Right renal cortex interstitium (tissue), 3 donors: ENCODE measurements around the gene ADAMTS13. TPM values are rescaled to one million over a fixed set of nuclear protein-coding genes. Genes with fewer than 3 reads are reported as not detected.

Source experiments
- DNase-seq, 3 donors: peaks; one replicate each; pipeline ENCODE4 v3.0.0-alpha.2; 2013; ENCODE audit warnings: low read depth in 3 of 3, low spot score in 2 of 3
- polyA plus RNA-seq, 3 donors: library from polyadenylated mRNA; unstranded; fragments of 120-200 nt; gene quantifications; one replicate each; pipeline ENCODE4 v1.2.1, GENCODE V29; 2013; ENCODE audit not compliant: insufficient read length in 3 of 3

ADAMTS13 gene
- polyA plus RNA-seq, 3 donors = 5.9 to 7.2 (median 6.3) TPM

DNA sequence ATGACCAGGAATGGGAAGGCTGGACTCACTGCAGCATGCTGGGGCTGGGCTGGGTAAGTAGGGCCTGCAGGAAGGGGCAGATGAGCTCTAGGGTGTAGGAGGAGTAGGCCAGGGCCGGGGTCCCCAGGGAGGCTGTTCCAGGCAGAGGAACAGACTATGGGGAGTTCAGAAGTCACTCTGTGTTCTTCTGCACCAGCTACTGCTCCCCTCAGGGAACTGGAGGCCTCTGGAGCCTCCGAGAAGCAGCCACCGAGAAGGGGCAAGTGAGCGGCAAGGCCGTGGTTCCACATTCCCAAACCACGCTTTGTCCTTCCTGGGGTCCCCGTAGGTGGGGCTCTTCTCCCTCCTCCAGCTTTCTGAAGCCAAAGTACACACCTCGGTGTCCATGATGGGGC, 65.2 kb downstream of the ADAMTS13 start:
- no peak for DNase-seq

- DNase-seq = no peak
Measured at GRCh38 chr9:133488686-133489252, 66.6 kb downstream of the ADAMTS13 start.

DNA sequence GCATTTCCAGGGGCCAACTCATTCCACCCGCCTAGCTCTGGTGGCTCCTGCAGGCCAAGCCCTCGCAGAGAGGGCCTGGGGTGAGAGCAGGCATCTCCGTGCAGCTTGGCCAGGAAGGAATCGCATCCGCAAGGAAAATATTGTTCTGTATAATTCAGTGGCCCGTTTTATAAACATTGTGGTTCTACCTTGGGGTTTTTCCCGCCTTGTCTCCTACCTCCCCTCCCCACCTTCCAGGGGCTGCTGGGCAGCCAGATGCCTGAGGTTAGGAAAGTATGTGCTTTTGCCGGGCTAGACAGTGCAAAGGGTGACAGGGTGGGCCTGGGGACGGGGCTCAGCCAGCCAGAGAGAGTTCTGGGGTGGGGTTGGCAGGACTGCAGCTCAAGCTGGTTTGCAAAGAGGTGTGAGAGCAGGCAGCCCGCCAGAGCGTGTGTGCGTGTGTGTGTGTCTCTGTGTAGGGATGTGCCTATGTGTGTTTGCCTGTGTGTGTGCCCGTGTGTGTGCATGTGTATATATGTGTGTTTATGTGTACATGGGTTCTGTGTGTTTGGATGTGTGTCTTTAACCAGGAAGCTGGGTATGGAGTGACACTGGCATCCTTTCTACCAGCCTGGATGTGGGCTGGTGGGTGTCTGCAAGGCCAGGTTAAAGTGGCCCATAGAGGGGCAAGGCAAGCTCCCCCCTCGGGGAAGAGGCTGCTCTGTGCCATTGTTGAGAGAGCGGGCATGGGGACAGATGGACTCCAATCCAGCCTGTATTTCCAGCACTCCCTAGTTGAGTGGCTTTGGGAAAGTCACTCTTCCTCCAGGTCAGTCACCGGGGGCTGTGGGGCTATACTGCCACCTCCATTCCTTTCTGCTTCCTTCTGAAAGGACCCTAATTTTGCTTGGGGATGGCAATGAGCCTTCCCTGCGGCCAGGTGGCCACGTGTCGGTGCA, 67.4 kb downstream of the ADAMTS13 start:
- no peak for DNase-seq

DNA sequence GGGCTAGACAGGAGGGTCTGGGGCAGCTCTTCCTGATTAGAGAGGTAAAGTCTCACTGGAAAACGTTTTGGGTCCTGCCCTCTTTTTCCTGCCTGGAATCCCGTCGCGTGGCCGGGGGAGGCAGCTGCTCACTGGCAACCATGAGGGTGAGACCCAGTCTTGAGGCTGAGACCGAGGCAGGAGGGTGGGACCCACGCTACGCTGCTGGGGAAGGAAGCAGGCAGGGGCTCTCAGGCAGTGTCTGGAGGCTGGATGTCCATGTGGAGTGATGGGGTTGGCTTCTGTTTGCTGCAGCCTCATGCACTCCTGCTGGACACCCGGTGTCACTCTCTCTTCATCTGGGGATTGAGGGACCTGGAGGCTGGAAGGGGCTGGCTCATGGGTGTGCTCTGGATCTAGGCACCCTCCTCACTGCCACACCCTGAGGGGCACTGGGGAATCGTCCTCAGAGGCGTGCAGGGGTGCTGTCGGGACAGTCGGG, 68.1 kb downstream of the ADAMTS13 start:
- no peak for DNase-seq

DNA sequence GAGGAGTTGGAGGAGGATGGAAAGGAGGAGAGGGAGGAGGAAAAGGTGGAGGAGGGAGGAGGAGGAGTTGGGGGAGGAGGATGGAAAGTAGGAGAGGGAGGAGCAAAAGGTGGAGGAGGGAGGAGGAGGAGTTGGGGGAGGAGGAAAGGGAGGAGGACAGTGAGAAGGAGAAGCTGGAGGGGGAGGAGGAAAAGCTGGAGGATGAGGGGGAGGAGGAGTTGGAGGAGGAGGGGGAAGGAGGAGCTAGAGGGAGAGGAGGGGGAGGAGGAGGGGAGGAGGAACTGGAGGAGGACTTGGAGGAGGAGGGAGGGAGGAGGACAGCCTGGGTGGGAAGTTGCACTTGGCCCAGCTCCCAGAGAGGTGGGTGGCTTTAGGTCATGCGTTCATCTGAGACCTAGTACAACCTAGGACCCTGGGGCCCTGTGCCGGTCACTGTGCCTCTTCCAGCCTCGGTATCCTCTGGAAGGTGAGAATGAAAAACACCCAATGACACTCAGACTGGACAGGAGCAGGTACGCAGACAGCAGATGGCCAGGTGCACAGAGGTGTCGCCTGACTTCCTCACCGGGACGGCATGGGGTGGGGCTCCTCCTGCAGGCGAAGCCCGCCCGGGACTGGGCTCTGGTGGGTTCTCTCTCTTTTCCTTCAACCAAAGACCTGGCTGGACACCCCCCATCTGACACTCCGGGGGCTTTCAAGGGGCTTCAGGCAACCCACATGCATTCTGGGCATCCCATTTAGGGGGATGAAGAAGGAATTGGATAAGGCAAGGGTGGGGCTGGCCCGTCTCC, 68.9 kb downstream of the ADAMTS13 start:
- no peak for DNase-seq

DNA sequence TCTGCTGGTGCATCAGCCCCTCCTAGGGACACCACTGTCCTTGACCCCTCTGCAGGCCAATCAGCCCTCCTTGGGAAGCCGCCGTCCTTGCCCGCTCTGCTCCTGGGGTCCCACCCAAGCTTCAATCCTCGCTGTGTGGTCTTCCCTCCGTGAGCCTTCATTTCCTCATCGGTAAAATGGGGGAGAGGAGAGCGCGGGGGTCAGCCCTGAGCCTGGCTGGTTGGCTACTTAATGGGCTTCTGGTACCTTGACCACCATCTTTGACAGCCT, 69.4 kb downstream of the ADAMTS13 start:
- no peak for DNase-seq

GRCh38 chr9:133492061-133493021, 70.2 kb downstream of the ADAMTS13 start:
- no peak for DNase-seq

GRCh38 chr9:133493428-133493827, 71.3 kb downstream of the ADAMTS13 start:
- no peak for DNase-seq

- DNase-seq = no peak
Measured at GRCh38 chr9:133493845-133494540, 71.8 kb downstream of the ADAMTS13 start.

DNA sequence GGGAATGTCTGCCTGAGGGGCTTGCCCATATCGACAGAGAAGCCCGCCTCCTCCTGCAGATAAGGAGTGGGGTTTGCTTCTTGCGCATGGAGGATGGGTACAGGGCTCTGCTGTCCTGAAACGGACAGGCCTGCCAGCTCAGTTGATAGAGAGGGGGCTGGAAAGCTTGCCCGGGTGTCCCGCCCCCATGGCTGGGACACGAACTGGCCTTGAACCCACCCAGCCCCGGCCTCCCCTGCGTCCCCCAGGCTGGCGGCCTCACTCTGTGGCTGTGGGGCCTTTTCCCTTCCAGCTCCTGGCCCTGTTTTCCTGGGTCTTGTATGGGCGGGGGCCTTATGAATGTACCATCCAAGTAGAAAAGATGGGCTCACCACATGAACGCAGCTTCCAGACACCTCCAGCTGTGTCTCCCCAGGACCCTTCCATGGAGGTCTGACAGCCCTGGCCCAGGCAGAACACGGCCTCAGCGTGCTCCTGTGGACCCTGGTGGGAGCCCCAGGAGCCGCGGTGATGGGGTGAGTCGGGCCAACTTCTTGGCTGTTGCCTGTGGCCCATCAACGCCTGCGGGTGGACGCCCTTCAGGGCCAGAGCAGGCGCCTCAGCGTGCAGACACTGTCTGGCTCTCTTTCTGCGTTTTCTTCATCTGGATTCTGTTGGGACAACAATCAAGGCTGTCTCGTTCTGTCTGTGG, 72.6 kb downstream of the ADAMTS13 start:
- DNase-seq = no peak

DNA sequence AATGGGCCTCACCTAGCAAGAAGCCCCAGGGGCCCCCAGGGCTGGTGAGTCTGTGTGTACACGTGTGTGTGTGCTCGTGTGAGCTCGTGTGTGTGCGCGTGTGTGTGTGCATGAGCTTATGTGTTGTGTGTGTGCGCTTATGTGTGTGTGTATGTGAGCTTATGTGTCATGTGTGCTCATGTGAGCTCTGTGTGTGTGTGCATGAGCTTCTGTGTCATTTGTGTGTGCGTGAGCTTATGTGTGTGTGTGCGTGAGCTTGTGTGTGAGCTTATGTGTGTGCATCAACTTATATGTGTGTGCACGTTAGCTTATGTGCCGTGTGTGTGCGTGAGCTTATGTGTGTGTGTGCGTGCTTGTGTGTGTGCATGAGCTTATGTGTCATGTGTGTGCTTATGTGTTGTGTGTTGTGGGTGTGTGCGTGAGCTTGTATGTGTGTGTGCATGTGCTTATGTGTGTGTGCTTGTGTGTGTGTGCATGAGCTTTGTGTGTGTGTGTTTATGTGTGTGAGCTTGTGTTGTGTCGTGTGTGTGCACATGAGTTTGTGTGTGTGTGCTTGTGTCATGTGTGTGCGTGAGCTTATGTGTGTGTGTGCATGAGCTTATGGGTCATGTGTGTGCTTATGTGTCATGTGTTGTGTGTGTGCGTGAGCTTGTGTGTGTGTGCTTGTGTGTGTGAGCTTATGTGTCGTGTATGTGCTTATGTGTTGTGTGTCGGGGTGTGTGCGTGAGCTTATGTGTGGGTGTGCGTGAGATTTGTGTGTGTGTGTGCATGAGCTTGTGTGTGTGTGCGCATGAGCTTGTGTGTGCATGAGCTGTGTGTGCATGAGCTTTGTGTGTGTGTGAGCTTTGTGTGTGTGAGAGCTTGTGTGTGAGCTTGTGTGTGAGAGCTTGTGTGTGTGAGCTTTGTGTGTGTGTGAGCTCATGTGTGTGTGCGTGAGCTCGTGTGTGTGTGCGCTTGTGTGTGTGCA, 73.4 kb downstream of the ADAMTS13 start:
- DNase-seq = no peak

- no peak for DNase-seq
Measured at GRCh38 chr9:133496861-133497842, 75.0 kb downstream of the ADAMTS13 start.

DNA sequence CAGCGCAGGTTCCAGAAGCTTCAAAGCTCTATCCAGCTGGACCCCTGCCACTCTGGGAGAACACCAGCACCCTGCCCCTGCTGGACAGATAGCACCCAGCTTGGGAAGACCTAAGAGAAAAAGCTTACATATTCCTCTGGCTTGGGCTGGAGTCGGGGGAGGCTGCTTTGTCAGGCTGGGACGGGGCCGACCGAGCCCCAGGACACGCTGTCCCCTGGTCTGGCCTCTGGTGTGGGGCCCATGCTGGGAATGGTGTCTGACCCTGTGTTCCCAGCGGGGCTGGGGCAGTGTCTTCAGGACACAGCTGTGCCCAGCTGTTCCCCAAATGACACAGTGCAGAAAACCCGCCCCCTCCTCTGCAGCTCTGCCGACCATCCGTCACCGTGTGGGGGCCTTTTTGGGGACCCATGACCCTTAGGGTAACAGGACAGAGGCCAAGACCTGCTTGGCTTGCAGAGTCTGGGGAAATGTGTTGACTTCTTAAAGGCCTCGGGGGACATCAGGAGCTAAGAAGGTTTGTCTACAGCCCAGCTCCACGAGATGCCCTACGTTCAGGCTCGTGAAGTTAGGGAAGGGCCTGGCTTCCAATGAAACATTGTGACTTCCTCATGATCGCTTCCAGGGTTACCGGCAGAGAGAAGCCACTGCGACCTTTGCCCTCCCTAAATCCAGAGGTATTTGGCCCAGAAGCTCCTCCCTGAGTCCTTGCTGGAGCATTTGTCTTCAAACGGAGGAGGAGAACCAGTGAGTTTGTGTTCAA, 77.1 kb downstream of the ADAMTS13 start:
- no peak for DNase-seq

DNA sequence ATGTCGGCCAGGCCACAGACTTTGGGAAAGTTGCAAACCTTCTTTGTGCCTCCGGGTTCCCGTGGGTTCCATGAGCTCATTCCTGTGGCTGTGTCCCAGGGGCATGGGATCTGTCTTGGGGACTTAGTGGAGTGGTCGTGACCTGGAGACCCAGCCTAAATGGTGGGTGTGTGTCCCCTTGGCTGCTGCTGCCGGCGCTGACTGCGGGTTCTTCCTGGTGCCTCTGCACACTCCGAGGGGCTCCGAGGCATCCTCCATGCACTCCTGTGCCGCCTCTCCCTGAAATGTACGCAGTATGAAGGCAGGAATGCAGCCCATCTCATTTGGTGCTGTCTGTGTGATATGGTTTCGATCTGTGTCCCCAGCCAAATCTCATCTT, 77.7 kb downstream of the ADAMTS13 start:
- no peak for DNase-seq

DNA sequence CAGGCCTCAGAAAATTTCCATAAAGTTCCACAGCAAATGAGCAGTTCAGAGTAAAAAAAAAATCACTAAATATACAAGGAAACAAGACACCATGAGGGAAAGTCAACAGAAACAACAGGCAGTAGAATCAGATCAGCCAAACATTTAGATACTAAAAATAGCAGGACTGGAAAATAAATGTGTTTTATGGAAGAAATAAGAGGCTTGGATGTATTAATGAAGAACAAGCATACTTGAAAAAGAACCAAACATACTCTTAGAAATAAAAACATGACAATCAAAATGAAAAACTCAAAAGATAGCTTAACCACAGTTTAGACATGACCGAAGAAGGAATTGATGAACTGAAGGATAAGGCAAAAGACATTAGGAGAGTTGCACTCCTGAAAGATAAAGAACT, 79.9 kb downstream of the ADAMTS13 start:
- no peak for DNase-seq

- DNase-seq = no peak
Measured at GRCh38 chr9:133505186-133505830, 83.1 kb downstream of the ADAMTS13 start.
